Astrocyte of the cerebellum (primary cell): ENCODE data around the gene RFX8.
A peak's percentile ranks its signal among the peaks of the same experiment; 100 is the strongest.

Experiments used
- DNase-seq: peaks from one replicate; pipeline ENCODE4 v3.0.0-alpha.2; 2011; ENCODE audit warnings: low read depth
- H3K4me3 ChIP-seq: 2 replicates; pipeline ENCODE4 v1.5.1; 2011; ENCODE audit warnings: mild to moderate bottlenecking, low read depth, low read length, moderate library complexity
- in situ Hi-C: cut with HindIII; loops from 2 replicates; pipeline ENCODE4 v1.10.0; 2017; ENCODE audit warnings: low sequenced_read_pairs
- TF ChIP-seq, protein P1 (sequence below): IDR thresholded peaks from 2 replicates; pipeline ENCODE4 v1.5.1; 2012; ENCODE audit warnings: low read length, low read depth, moderate library complexity, mild to moderate bottlenecking; ENCODE audit errors: missing control alignments

The RFX8 gene

DNA sequence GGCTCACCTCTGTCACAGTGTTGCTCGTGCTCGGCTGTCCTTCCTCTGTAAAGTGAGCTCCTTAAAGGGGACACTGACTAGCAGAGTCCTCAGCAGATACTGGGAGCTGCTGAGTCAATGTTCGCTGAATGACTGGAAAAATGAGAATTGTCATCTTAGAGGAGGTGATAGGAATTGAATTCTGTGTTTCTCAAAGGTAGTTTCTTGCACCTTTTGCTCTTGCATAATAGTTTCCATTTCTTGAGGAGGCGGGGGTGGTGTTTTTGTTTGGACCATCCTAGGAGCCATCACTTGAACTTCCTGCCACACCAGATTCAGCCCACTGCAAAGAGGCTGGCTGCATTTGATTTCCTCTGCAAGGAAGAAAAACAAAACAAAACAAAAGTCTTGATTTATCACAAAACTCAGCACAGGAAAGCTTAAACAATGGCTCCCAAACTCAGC is 11.4 kb upstream of the RFX8 start:
- TF ChIP-seq, protein P1, sequence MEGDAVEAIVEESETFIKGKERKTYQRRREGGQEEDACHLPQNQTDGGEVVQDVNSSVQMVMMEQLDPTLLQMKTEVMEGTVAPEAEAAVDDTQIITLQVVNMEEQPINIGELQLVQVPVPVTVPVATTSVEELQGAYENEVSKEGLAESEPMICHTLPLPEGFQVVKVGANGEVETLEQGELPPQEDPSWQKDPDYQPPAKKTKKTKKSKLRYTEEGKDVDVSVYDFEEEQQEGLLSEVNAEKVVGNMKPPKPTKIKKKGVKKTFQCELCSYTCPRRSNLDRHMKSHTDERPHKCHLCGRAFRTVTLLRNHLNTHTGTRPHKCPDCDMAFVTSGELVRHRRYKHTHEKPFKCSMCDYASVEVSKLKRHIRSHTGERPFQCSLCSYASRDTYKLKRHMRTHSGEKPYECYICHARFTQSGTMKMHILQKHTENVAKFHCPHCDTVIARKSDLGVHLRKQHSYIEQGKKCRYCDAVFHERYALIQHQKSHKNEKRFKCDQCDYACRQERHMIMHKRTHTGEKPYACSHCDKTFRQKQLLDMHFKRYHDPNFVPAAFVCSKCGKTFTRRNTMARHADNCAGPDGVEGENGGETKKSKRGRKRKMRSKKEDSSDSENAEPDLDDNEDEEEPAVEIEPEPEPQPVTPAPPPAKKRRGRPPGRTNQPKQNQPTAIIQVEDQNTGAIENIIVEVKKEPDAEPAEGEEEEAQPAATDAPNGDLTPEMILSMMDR = no peak
- DNase-seq = no peak
- H3K4me3 ChIP-seq = no peak overlapping the region
- in situ Hi-C loops = no loop called here

- H3K4me3 ChIP-seq = no peak overlapping the region
- TF ChIP-seq, protein P1 = no peak
- in situ Hi-C loops = no loop called here
- no peak for DNase-seq
Observed at GRCh38 chr2:101485856-101486255, 10.9 kb upstream of the RFX8 start.

- in situ Hi-C loops = no loop called here
- no peak overlapping the region for H3K4me3 ChIP-seq
- TF ChIP-seq, protein P1 = no peak
- DNase-seq = no peak
Observed at GRCh38 chr2:101480764-101481163, 5.9 kb upstream of the RFX8 start.

GRCh38 chr2:101479810-101480209 is 4.9 kb upstream of the RFX8 start:
- TF ChIP-seq, protein P1 = no peak
- H3K4me3 ChIP-seq = no peak overlapping the region
- DNase-seq = no peak
- in situ Hi-C loops = no loop called here

GRCh38 chr2:101479328-101479727 is 4.4 kb upstream of the RFX8 start:
- peak; percentile 18 for DNase-seq
- H3K4me3 ChIP-seq = no peak overlapping the region
- TF ChIP-seq, protein P1 = no peak
- in situ Hi-C loops = no loop called here

DNA sequence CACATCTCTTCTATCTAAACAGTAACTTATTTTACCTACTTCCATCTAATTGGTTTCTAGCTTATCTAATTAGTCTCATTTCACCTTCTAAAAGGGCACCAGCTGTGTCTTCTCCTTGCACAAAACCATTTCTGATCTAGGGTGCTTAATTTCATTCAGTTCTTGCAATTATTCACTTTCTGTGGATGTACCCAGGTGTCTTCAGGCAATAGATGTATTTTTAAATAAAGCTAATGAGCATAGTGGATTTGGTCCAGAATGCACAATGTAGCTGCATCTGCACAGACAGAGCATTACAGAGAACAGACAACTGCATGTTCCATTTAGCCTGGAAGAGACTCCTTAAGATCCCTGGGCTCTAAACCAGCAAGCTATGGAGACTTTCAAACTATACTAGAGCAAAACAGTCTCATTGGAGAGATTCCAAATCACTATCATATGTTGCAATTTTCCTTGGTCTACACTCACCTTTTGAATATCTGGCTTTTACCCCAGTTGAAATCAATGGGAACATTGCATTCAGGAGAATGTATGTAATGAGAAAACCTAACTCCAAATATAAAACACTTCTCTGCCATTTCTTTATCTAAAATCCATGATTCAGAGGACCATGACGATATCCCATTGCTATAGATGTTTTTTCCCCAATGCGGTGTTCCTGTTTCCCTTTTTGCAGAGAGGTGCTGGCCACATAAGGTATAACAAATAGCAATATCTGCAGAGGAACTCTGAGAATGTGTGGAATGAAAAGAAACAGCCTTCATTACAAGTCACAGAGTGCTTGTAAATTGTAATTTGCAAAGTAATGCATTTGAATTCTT is 3.5 kb upstream of the RFX8 start:
- TF ChIP-seq, protein P1 = no peak
- H3K4me3 ChIP-seq = no peak overlapping the region
- in situ Hi-C loops = no loop called here
- DNase-seq = peak; percentile 38

GRCh38 chr2:101477556-101477955 is 2.6 kb upstream of the RFX8 start:
- TF ChIP-seq, protein P1 = no peak
- DNase-seq = no peak
- in situ Hi-C loops = no loop called here
- H3K4me3 ChIP-seq = no peak overlapping the region
